Right lobe of liver (tissue), 4 donors: ENCODE data around the gene TMPRSS15.

Source experiments
- CTCF ChIP-seq, 4 donors: fragments of 200-600 bp in 3 of 4; fragments of 450-650 bp in 1 of 4; IDR thresholded peaks; one replicate each; pipeline versions ENCODE4 v1.5.1 to v1.8.0; 2016 to 2022; ENCODE audit warnings: antibody characterized with exemption in 4 of 4, mild to moderate bottlenecking in 2 of 4
- POLR2A ChIP-seq: fragments of 450-650 bp; IDR thresholded peaks from one replicate; pipeline ENCODE4 v1.6.1; 2017; ENCODE audit warnings: antibody characterized with exemption, mild to moderate bottlenecking
- donor health status: DM: no; HTN: no; CAD: no.
- donor health status: DM: no; HTN: no; CAD: no.
- donor health status: DM: no; HTN: yes; CAD: no.

GRCh38 chr21:18409579-18409978 lies 6.0 kb upstream of the TMPRSS15 start:
- TF ChIP-seq CTCF (IDR thresholded peaks at IDR 0.05) (no peak), POLR2A (no peak)
